Activated CD8-positive, alpha-beta T cell treated with anti-CD3 and anti-CD28 coated beads for 36 hours (primary cell): ENCODE data around the gene PKN1. TPM values are rescaled to one million over a fixed set of nuclear protein-coding genes. Genes with fewer than 3 reads are reported as not detected.
A peak's percentile ranks its signal among the peaks of the same experiment; 100 is the strongest.

ENCODE experiments used
- ATAC-seq: fragments of 200-7000 bp; cut with Tn5 transposase; one replicate; pipeline ENCODE4 v1.10.0; 2021; ENCODE audit warnings: mild to moderate bottlenecking, moderate library complexity
- CTCF ChIA-PET: fragments of 350-600 bp; sonication (Branson Sonifier 250); formaldehyde crosslinking; loops from one replicate; lab custom pipeline; 2021; ENCODE audit warnings: antibody characterized with exemption; lab: Charles Lee
- POLR2A ChIA-PET: fragments of 350-600 bp; sonication (Branson Sonifier 250); formaldehyde crosslinking; loops from one replicate; lab custom pipeline; 2021; ENCODE audit warnings: antibody characterized with exemption; lab: Charles Lee
- DNase-seq: peaks from one replicate; pipeline ENCODE4 v3.0.0-alpha.2; 2020
- H3K27ac Mint-ChIP-seq: one replicate; pipeline ENCODE4 v1.8.0; 2021; ENCODE audit warnings: mild to moderate bottlenecking, mixed read lengths
- H3K27me3 Mint-ChIP-seq: one replicate; pipeline ENCODE4 v1.8.0; 2021; ENCODE audit warnings: mixed read lengths
- H3K36me3 Mint-ChIP-seq: one replicate; pipeline ENCODE4 v1.8.0; 2021; ENCODE audit warnings: low read depth, mixed read lengths
- H3K4me1 Mint-ChIP-seq: one replicate; pipeline ENCODE4 v1.8.0; 2021; ENCODE audit warnings: low read depth, mixed read lengths
- H3K4me3 Mint-ChIP-seq: one replicate; pipeline ENCODE4 v1.8.0; 2021; ENCODE audit warnings: mild to moderate bottlenecking, moderate library complexity, mixed read lengths
- H3K9me3 Mint-ChIP-seq: one replicate; pipeline ENCODE4 v1.8.0; 2021; ENCODE audit warnings: mixed read lengths
- CTCF ChIP-seq: fragments of 200-600 bp; IDR thresholded peaks from one replicate; pipeline ENCODE4 v1.8.0; 2022; ENCODE audit warnings: antibody characterized with exemption, mild to moderate bottlenecking
- intact Hi-C: fragments of 100-400 bp; cut with micrococcal nuclease; formaldehyde crosslinking; loops from one replicate; pipeline ENCODE4 v1.10.0; 2022
- total RNA-seq, 2 experiments: library from RNA; stranded (reverse); gene quantifications; one replicate each; pipeline ENCODE4 v1.2.3, GENCODE V29; 2021

The PKN1 gene
- total RNA-seq, 2 experiments from 2014 or later = 172 to 192 TPM

DNA sequence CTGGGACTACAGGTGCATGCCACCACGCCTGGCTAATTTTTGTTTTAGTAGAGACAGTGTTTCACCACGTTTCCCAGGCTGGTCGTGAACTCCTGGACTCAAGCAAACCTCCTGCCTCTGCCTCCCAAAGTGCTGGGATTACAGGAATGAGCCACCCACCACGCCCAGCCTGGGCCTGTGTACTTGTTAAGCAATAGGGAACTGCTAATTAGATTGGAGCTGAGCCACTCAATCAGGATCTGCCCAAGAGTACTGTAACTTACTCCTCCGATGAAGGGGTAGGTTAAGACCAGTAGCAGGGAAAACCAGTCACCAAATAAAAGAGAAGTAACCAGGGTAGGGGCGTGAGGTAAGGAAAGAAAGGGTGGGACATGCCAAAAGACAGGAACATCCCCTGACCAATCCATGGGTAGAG is 16.3 kb upstream of the PKN1 start:
- ATAC-seq (no peak), DNase-seq (no peak)
- Mint-ChIP-seq H3K4me3 (peak overlapping the region; percentile 93), H3K27me3 (no peaks in the 10 kb centered on the region), H3K27ac (peak overlapping the region; percentile 89), H3K4me1 (peaks cover 41% of the 10 kb centered on the region), H3K36me3 (peaks cover 52% of the 10 kb centered on the region), H3K9me3 (no peaks in the 10 kb centered on the region)
- intact Hi-C loops = no loop called here
- POLR2A ChIA-PET = interaction anchor here (0.6 to 8.9 kb wide), 8 partner anchors 11 to 83 kb away, joined by 3 to 58 read pairs (median 3); partner anchors contain the start of gene ADGRE5
- CTCF ChIA-PET = interaction anchor here (0.9 to 4.1 kb wide), 4 partner anchors 10 to 55 kb away, joined by 3 to 21 read pairs (median 8); no protein-coding TSS in a partner anchor
- no peak for TF ChIP-seq CTCF

- ATAC-seq (peak; percentile 72), DNase-seq (peak; percentile 90)
- H3K27ac Mint-ChIP-seq = peak overlapping the region; percentile 98
- H3K4me3 Mint-ChIP-seq = peak overlapping the region; percentile 93
- CTCF ChIA-PET = interaction anchor here (4.1 kb wide), 1 partner anchor 12 kb away, joined by 11 read pairs; no protein-coding TSS in a partner anchor
- H3K9me3 Mint-ChIP-seq = no peaks in the 10 kb centered on the region
- H3K36me3 Mint-ChIP-seq = peaks cover 38% of the 10 kb centered on the region
- TF ChIP-seq CTCF = no peak
- H3K27me3 Mint-ChIP-seq = no peaks in the 10 kb centered on the region
- H3K4me1 Mint-ChIP-seq = peaks cover 30% of the 10 kb centered on the region
- POLR2A ChIA-PET = interaction anchor here (0.5 to 8.9 kb wide), 14 partner anchors 9 to 282 kb away, joined by 3 to 58 read pairs (median 5); partner anchors contain the start of genes ADGRE5 and DNAJB1
- intact Hi-C loops = loop anchor here (2.0 kb wide), 1 partner anchor 50 kb away; no protein-coding TSS in a partner anchor
These were observed 14.3 kb upstream of the PKN1 start for GRCh38 chr19:14418856-14419105.

DNA sequence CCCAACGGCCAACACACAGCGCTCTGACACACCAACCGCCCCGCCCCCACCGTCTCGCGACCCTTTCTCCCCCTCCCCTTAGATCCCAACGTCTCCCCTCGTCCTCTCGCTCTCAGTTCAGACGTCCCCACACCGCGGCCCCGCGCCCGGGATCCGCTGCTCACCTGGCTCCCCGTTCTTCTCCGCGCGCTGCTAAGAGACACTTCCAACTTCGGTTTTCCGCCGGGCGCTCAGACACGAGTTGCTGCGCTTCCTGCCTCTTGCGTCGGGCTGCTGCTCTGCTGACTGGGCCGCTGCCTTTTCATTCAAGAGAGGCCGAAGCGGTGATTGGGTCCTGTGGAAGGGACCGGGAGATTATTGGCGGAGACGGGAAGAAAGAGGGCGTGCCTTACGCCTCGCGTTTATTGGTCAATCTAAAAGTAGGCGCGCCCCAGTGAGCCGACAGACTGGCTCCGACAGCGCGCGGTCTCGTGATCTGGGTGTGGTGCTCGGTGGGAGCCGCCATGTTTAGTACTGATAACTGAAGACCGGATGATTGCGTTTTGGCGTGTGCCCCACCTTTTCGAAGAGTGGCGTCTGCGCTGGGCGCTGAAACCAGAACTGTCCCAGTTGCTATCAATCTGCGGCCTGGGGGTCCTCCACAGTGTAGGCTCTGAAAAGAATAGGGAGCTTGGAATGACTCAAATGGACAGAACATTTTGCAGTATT is 13.8 kb upstream of the PKN1 start, which contains the start of gene DDX39A:
DDX39A (minus strand) TSS at position 236 of the 708 bp plus-strand sequence. CDS start 6,121 bp downstream, outside the sequence.
- peak within 1 kb of the TSS; percentile 93 for H3K4me3 Mint-ChIP-seq
- no peaks in the 10 kb centered on the region for H3K9me3 Mint-ChIP-seq
- H3K4me1 Mint-ChIP-seq = peaks cover 27% of the 10 kb centered on the region
- H3K36me3 Mint-ChIP-seq = peaks cover 35% of the 10 kb centered on the region
- H3K27ac Mint-ChIP-seq = peak within 1 kb of the TSS; percentile 98
- H3K27me3 Mint-ChIP-seq = no peaks in the 10 kb centered on the region
- no peak for TF ChIP-seq CTCF
- POLR2A ChIA-PET = interaction anchor here (0.6 to 8.9 kb wide), 19 partner anchors 9 to 282 kb away, joined by 3 to 58 read pairs (median 5); partner anchors contain the start of genes ADGRE5, DNAJB1, GIPC1 and PKN1
- ATAC-seq = peak; percentile 93
- intact Hi-C loops = loop anchor here (2.0 kb wide), 1 partner anchor 50 kb away; no protein-coding TSS in a partner anchor
- peak; percentile 99 for DNase-seq
- CTCF ChIA-PET = interaction anchor here (0.8 to 4.1 kb wide), 8 partner anchors 11 to 282 kb away, joined by 3 to 19 read pairs (median 6); partner anchors contain the start of gene PKN1

- TF ChIP-seq CTCF = no peak
- DNase-seq = no peak
- peaks cover 2% of the 10 kb centered on the region for H3K4me1 Mint-ChIP-seq
- no peaks in the 10 kb centered on the region for H3K9me3 Mint-ChIP-seq
- no peak for ATAC-seq
- no peak overlapping the region for H3K27ac Mint-ChIP-seq
- H3K36me3 Mint-ChIP-seq = no peaks in the 10 kb centered on the region
- peaks cover under 1% of the 10 kb centered on the region for H3K27me3 Mint-ChIP-seq
- no peak overlapping the region for H3K4me3 Mint-ChIP-seq
- CTCF ChIA-PET = interaction anchor here (1.4 kb wide), 1 partner anchor 78 kb away, joined by 4 read pairs; no protein-coding TSS in a partner anchor
- POLR2A ChIA-PET = interaction anchor here (1.3 kb wide), 1 partner anchor 14 kb away, joined by 5 read pairs; no protein-coding TSS in a partner anchor
- intact Hi-C loops = no loop called here
These were observed 7.4 kb upstream of the PKN1 start for GRCh38 chr19:14425696-14426138.
